ENCODE measurements around the gene FHOD3.

DNA sequence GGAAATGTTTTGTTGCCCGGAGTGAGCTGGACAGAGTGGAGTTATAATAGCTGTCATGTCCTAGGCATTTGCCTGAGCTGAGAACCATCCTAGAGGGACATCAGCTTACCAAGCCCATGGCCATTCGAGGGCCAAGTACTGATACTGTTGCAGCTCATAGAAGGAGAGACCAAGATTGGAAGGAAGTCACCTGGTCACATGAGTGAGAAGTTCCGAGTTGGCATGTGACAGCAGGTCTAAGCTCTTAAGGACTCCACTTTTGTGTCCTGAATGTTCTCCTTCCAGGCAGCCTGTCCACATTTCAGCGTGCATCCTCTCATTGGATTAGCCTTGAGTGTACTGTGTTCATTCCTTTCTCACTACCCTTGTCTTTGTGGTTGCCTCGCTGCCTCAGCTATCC lies 4.4 kb downstream of the FHOD3 start:
- TF ChIP-seq, protein P1, sequence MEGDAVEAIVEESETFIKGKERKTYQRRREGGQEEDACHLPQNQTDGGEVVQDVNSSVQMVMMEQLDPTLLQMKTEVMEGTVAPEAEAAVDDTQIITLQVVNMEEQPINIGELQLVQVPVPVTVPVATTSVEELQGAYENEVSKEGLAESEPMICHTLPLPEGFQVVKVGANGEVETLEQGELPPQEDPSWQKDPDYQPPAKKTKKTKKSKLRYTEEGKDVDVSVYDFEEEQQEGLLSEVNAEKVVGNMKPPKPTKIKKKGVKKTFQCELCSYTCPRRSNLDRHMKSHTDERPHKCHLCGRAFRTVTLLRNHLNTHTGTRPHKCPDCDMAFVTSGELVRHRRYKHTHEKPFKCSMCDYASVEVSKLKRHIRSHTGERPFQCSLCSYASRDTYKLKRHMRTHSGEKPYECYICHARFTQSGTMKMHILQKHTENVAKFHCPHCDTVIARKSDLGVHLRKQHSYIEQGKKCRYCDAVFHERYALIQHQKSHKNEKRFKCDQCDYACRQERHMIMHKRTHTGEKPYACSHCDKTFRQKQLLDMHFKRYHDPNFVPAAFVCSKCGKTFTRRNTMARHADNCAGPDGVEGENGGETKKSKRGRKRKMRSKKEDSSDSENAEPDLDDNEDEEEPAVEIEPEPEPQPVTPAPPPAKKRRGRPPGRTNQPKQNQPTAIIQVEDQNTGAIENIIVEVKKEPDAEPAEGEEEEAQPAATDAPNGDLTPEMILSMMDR (IDR thresholded peaks at IDR 0.05; ENCODE audit: low read depth, low read length) = no peak
- no peak for TF ChIP-seq MAX (IDR thresholded peaks at IDR 0.05; ENCODE audit: low read depth, low read length)
- no peak for TF ChIP-seq POLR2A (IDR thresholded peaks at IDR 0.05; ENCODE audit: extremely low read depth, insufficient read length)
